Measurements from ENCODE around the gene TBCD.

GRCh38 chr17:82826956-82827355, 75.1 kb downstream of the TBCD start:
- no peak for TF ChIP-seq CTCF (conservative IDR thresholded peaks at IDR 0.05)
- no peak for TF ChIP-seq ZFX (IDR thresholded peaks at IDR 0.05)

Measured in C4-2B (cell line).